Effector memory CD4-positive, alpha-beta T cell (primary cell): ENCODE results near the gene GAL3ST3.
"Not testable (repeated sequence)": the region's sequence is repeated elsewhere in the genome, so short reads cannot be mapped to it uniquely, and the experiment has no call there.

ENCODE experiments used
- DNase-seq, 3 donors: peaks; one replicate each; pipeline ENCODE4 v3.0.0-alpha.2; 2020
- H3K27ac ChIP-seq: 2 replicates; pipeline ENCODE4 v1.7.0; 2013; ENCODE audit warnings: mild to moderate bottlenecking, low read length, moderate library complexity; ENCODE audit not compliant: insufficient read depth, poor library complexity, severe bottlenecking
- H3K27me3 ChIP-seq: replicated peaks from 2 replicates; pipeline ENCODE4 v1.7.0; 2013; ENCODE audit warnings: mild to moderate bottlenecking, low read length; ENCODE audit not compliant: insufficient read depth, control insufficient read depth, poor library complexity, severe bottlenecking
- H3K36me3 ChIP-seq: 2 replicates; pipeline ENCODE4 v1.7.0; 2013; ENCODE audit warnings: mild to moderate bottlenecking, low read length, moderate library complexity; ENCODE audit not compliant: control insufficient read depth, insufficient read depth
- H3K4me1 ChIP-seq: 2 replicates; pipeline ENCODE4 v1.7.0; 2013; ENCODE audit warnings: low read length, mild to moderate bottlenecking; ENCODE audit not compliant: control insufficient read depth, insufficient read depth, poor library complexity, severe bottlenecking
- H3K4me3 ChIP-seq: 2 replicates; pipeline ENCODE4 v1.7.0; 2013; ENCODE audit warnings: low read length, low read depth, mild to moderate bottlenecking; ENCODE audit not compliant: insufficient read depth, poor library complexity, severe bottlenecking
- H3K9me3 ChIP-seq: 2 replicates; pipeline ENCODE4 v1.7.0; 2013; ENCODE audit warnings: mild to moderate bottlenecking, low read length, moderate library complexity; ENCODE audit not compliant: control insufficient read depth

Gene GAL3ST3

GRCh38 chr11:66014804-66015453 is 34.0 kb downstream of the GAL3ST3 start:
- DNase-seq = no peak
- no peak overlapping the region for H3K4me3 ChIP-seq
- no peaks in the 10 kb centered on the region for H3K36me3 ChIP-seq
- H3K4me1 ChIP-seq = peaks cover 6% of the 10 kb centered on the region
- no peaks in the 10 kb centered on the region for H3K9me3 ChIP-seq
- H3K27ac ChIP-seq = no peak overlapping the region
- peaks cover 22% of the 10 kb centered on the region for H3K27me3 ChIP-seq

- Histone ChIP-seq H3K36me3 (no peaks in the 10 kb centered on the region), H3K27me3 (peaks cover 22% of the 10 kb centered on the region), H3K4me1 (peaks cover 6% of the 10 kb centered on the region), H3K4me3 (no peak overlapping the region), H3K9me3 (no peaks in the 10 kb centered on the region), H3K27ac (no peak overlapping the region)
- no peak for DNase-seq
Observed at GRCh38 chr11:66013762-66014100, 35.2 kb downstream of the GAL3ST3 start.

- no peaks in the 10 kb centered on the region for H3K36me3 ChIP-seq
- H3K27ac ChIP-seq = no peak overlapping the region
- H3K27me3 ChIP-seq = peaks cover 22% of the 10 kb centered on the region
- H3K4me1 ChIP-seq = peaks cover 6% of the 10 kb centered on the region
- DNase-seq = no peak
- no peaks in the 10 kb centered on the region for H3K9me3 ChIP-seq
- no peak overlapping the region for H3K4me3 ChIP-seq
Observed at GRCh38 chr11:66012946-66013761, 35.8 kb downstream of the GAL3ST3 start.

GRCh38 chr11:66012371-66012945 is 36.5 kb downstream of the GAL3ST3 start:
- no peak for DNase-seq
- Histone ChIP-seq H3K36me3 (no peaks in the 10 kb centered on the region), H3K9me3 (no peaks in the 10 kb centered on the region), H3K27me3 (peaks cover 22% of the 10 kb centered on the region), H3K27ac (no peak overlapping the region), H3K4me1 (peaks cover 6% of the 10 kb centered on the region), H3K4me3 (no peak overlapping the region)

- H3K27ac ChIP-seq = no peak within 1 kb of the TSS
- no peaks in the 10 kb centered on the region for H3K36me3 ChIP-seq
- H3K27me3 ChIP-seq = peaks cover 22% of the 10 kb centered on the region
- no peak for DNase-seq
- H3K4me3 ChIP-seq = no peak within 1 kb of the TSS
- no peaks in the 10 kb centered on the region for H3K9me3 ChIP-seq
- H3K4me1 ChIP-seq = peaks cover 6% of the 10 kb centered on the region
Observed at GRCh38 chr11:66011785-66012303, 37.1 kb downstream of the GAL3ST3 start, which contains the start of gene CST6. Gene CST6, plus strand, starts transcription at chr11:66012008. Its CDS starts 37 bp downstream, at chr11:66012045.

GRCh38 chr11:66011239-66011784 is 37.6 kb downstream of the GAL3ST3 start:
- H3K27ac ChIP-seq = no peak overlapping the region
- DNase-seq = no peak
- H3K4me3 ChIP-seq = no peak overlapping the region
- H3K4me1 ChIP-seq = peaks cover 6% of the 10 kb centered on the region
- no peaks in the 10 kb centered on the region for H3K9me3 ChIP-seq
- peaks cover 22% of the 10 kb centered on the region for H3K27me3 ChIP-seq
- H3K36me3 ChIP-seq = no peaks in the 10 kb centered on the region

- H3K4me1 ChIP-seq, H3K9me3 ChIP-seq, H3K4me3 ChIP-seq, H3K27ac ChIP-seq, H3K36me3 ChIP-seq, DNase-seq: not testable (repeated sequence)
- H3K27me3 ChIP-seq = peaks cover 22% of the 10 kb centered on the region
Observed at GRCh38 chr11:66010036-66010435, 38.9 kb downstream of the GAL3ST3 start.

- Histone ChIP-seq H3K27ac (no peak overlapping the region), H3K27me3 (peaks cover 22% of the 10 kb centered on the region), H3K36me3 (peaks cover 10% of the 10 kb centered on the region), H3K4me1 (peaks cover 6% of the 10 kb centered on the region), H3K4me3 (no peak overlapping the region), H3K9me3 (no peaks in the 10 kb centered on the region)
- no peak for DNase-seq
Observed at GRCh38 chr11:66008468-66009101, 40.4 kb downstream of the GAL3ST3 start.

- Histone ChIP-seq H3K4me3 (no peak overlapping the region), H3K27ac (no peak overlapping the region), H3K36me3 (peaks cover 10% of the 10 kb centered on the region), H3K4me1 (peaks cover 7% of the 10 kb centered on the region), H3K9me3 (no peaks in the 10 kb centered on the region), H3K27me3 (peaks cover 17% of the 10 kb centered on the region)
- no peak for DNase-seq
Observed at GRCh38 chr11:66008095-66008467, 40.9 kb downstream of the GAL3ST3 start.
